Transverse colon (tissue), 4 donors: ENCODE measurements around the gene CCNG1. TPM values are rescaled to one million over a fixed set of nuclear protein-coding genes. Genes with fewer than 3 reads are reported as not detected.
"Not testable (repeated sequence)": the region's sequence is repeated elsewhere in the genome, so short reads cannot be mapped to it uniquely, and the experiment has no call there.

Source experiments
- DNase-seq: peaks from one replicate; pipeline ENCODE4 v3.0.0-alpha.2; 2019
- H3K27ac ChIP-seq, 4 donors: fragments of 200-600 bp; sonication (generic); 2 replicates each; pipeline ENCODE4 v1.5.1; 2016 to 2018; ENCODE audit warnings: inconsistent platforms in 4 of 4
- H3K27me3 ChIP-seq: fragments of 200-600 bp; sonication (generic); 2 replicates; pipeline ENCODE4 v1.5.1; 2017; ENCODE audit warnings: inconsistent platforms
- H3K36me3 ChIP-seq, 4 donors: fragments of 200-600 bp; sonication (generic); 2 replicates each; pipeline ENCODE4 v1.5.1; 2017 to 2019; ENCODE audit warnings: inconsistent platforms in 4 of 4
- H3K4me1 ChIP-seq, 4 donors: fragments of 200-600 bp; sonication (generic); 2 replicates each; pipeline ENCODE4 v1.5.1; 2017 to 2020; ENCODE audit warnings: inconsistent platforms in 4 of 4
- H3K4me3 ChIP-seq, 4 donors: fragments of 200-600 bp; sonication (generic); 1 replicate in 1 of 4; 2 replicates in 3 of 4; pipeline versions ENCODE4 v1.5.1 to v1.6.1; 2017 to 2019; ENCODE audit warnings: inconsistent platforms in 4 of 4
- H3K9me3 ChIP-seq, 2 donors: fragments of 200-600 bp; sonication (generic); 2 replicates each; pipeline ENCODE4 v1.5.1; 2017 to 2019; ENCODE audit warnings: inconsistent platforms in 2 of 2
- CTCF ChIP-seq, 5 experiments: fragments of 200-600 bp in 3 of 5; fragments of 450-650 bp in 2 of 5; sonication (generic) in 3 of 5; IDR thresholded peaks; 1 replicate in 2 of 5; 2 replicates in 3 of 5; pipeline ENCODE4 v1.5.1; 2016 to 2017; ENCODE audit warnings: antibody characterized with exemption in 5 of 5, inconsistent platforms in 3 of 5, mild to moderate bottlenecking in 2 of 5, moderate library complexity in 1 of 5
- EP300 ChIP-seq: sonication (generic); formaldehyde crosslinking; IDR thresholded peaks from one replicate; pipeline ENCODE4 v1.6.1; 2017; ENCODE audit warnings: antibody characterized with exemption, low read depth
- POLR2A ChIP-seq: fragments of 450-650 bp; IDR thresholded peaks from one replicate; pipeline ENCODE4 v1.6.1; 2016; ENCODE audit warnings: antibody characterized with exemption, mild to moderate bottlenecking, moderate library complexity
- POLR2AphosphoS5 ChIP-seq, 3 donors: sonication (generic); formaldehyde crosslinking; IDR thresholded peaks; one replicate each; pipeline ENCODE4 v1.6.1; 2016; ENCODE audit warnings: antibody characterized with exemption in 3 of 3
- WGBS, 2 donors: methylation state at CpG; one replicate each; pipeline ENCODE4 v1.1.5; 2018; ENCODE audit warnings: low coverage in 1 of 2; 5-methylcytosine and 5-hydroxymethylcytosine counted together
- in situ Hi-C, 4 donors: fragments of 200-750 bp; cut with MboI; loops; one replicate each; pipeline versions ENCODE4 v1.15.0 to v1.15.1; 2017; ENCODE audit warnings: low sequenced_read_pairs in 3 of 4, low pct_ligation_motif_present in 1 of 4, low pct_unique_long_range_greater_than_20kb in 1 of 4
- intact Hi-C: fragments of 100-400 bp; cut with DNase I; formaldehyde crosslinking; loops from one replicate; pipeline ENCODE4 v1.15.1; 2023; ENCODE audit warnings: low total_unique reads
- total RNA-seq, 4 donors: library from RNA; depleted of rRNA; stranded (reverse); fragments of >200 nt; gene quantifications; one replicate each; pipeline ENCODE4 v1.1.0, GENCODE V29; 2016

CCNG1 gene
- total RNA-seq, 4 donors from 2014 or later = 164 to 293 (median 180) TPM

GRCh38 chr5:163451489-163451888 lies 14.1 kb downstream of the CCNG1 start:
- Histone ChIP-seq H3K4me1 (no peaks in the 10 kb centered on the region), H3K9me3 (no peaks in the 10 kb centered on the region), H3K27me3 (no peaks in the 10 kb centered on the region), H3K4me3 (no peak overlapping the region), H3K36me3 (peaks cover 0 to 58% (median 17%) of the 10 kb centered on the region in 4 donors), H3K27ac (no peak overlapping the region)
- 97 to 100% methylated on average over 1 to 8 of the region's 8 CpGs for WGBS, 2 donors
- no peak for DNase-seq
- TF ChIP-seq POLR2A (no peak), EP300 (no peak), CTCF (IDR thresholded peaks at IDR 0.05) (no peak), POLR2AphosphoS5 (IDR thresholded peaks at IDR 0.05) (no peak)
- in situ Hi-C loops (loop anchor here in 1 of 4 donors (10.0 kb wide), 1 partner anchor 53 kb away; the partner anchor contains the start of gene MAT2B), intact Hi-C loops (no loop called here)

GRCh38 chr5:163453705-163454104 lies 16.3 kb downstream of the CCNG1 start:
- Histone ChIP-seq H3K27ac (no peak overlapping the region), H3K27me3 (no peaks in the 10 kb centered on the region), H3K9me3 (no peaks in the 10 kb centered on the region), H3K36me3 (peaks cover 0 to 38% (median 7%) of the 10 kb centered on the region in 4 donors), H3K4me1 (peaks cover 8 to 13% (median 11%) of the 10 kb centered on the region in 4 donors), H3K4me3 (no peak overlapping the region)
- no peak for DNase-seq
- in situ Hi-C loops = loop anchor here in 1 of 4 donors (10.0 kb wide), 1 partner anchor 51 kb away; the partner anchor contains the start of gene MAT2B
- 63 to 81% methylated on average over 1 of the region's 1 CpG for WGBS, 2 donors
- intact Hi-C loops = no loop called here
- no peak for TF ChIP-seq EP300
- no peak for TF ChIP-seq POLR2AphosphoS5 (IDR thresholded peaks at IDR 0.05)
- no peak for TF ChIP-seq POLR2A
- no peak for TF ChIP-seq CTCF (IDR thresholded peaks at IDR 0.05)

GRCh38 chr5:163455406-163455805 lies 18.0 kb downstream of the CCNG1 start:
- in situ Hi-C loops = loop anchor here in 1 of 4 donors (10.0 kb wide), 1 partner anchor 49 kb away; the partner anchor contains the start of gene MAT2B
- H3K9me3 ChIP-seq, DNase-seq, H3K27me3 ChIP-seq, H3K27ac ChIP-seq, H3K4me3 ChIP-seq, intact Hi-C loops: not testable (repeated sequence)
- Histone ChIP-seq H3K36me3 (peaks cover 0 to 33% (median 7%) of the 10 kb centered on the region in 4 donors), H3K4me1 (peaks cover 11 to 18% (median 16%) of the 10 kb centered on the region in 4 donors)
- 97 to 98% methylated on average over 15 to 17 of the region's 17 CpGs for WGBS, 2 donors

GRCh38 chr5:163456029-163456589 lies 18.7 kb downstream of the CCNG1 start:
- H3K27me3 ChIP-seq = no peaks in the 10 kb centered on the region
- in situ Hi-C loops = loop anchor here in 1 of 4 donors (10.0 kb wide), 1 partner anchor 49 kb away; the partner anchor contains the start of gene MAT2B
- H3K4me3 ChIP-seq = no peak overlapping the region
- no peaks in the 10 kb centered on the region for H3K9me3 ChIP-seq
- no peak overlapping the region for H3K27ac ChIP-seq
- H3K4me1 ChIP-seq = peaks cover 14 to 24% (median 19%) of the 10 kb centered on the region in 4 donors
- WGBS, 2 donors = 87 to 89% methylated on average over 2 of the region's 2 CpGs
- DNase-seq = no peak
- H3K36me3 ChIP-seq = peaks cover 0 to 27% (median 7%) of the 10 kb centered on the region in 4 donors
- intact Hi-C loops = loop anchor here (2.0 kb wide), 1 partner anchor 49 kb away; the partner anchor contains the start of gene MAT2B
- TF ChIP-seq POLR2A (no peak), EP300 (no peak), POLR2AphosphoS5 (IDR thresholded peaks at IDR 0.05) (no peak), CTCF (IDR thresholded peaks at IDR 0.05) (no peak)
